Lower leg skin (tissue), 3 donors: ENCODE measurements around the gene OR4K15.

ENCODE experiments used
- POLR2A ChIP-seq, 2 donors: fragments of 450-650 bp; IDR thresholded peaks; one replicate each; pipeline ENCODE4 v1.6.1; 2016 to 2017; ENCODE audit warnings: antibody characterized with exemption in 2 of 2, mild to moderate bottlenecking in 1 of 2, moderate library complexity in 1 of 2
- TF ChIP-seq, protein P1 (sequence below), 3 donors: fragments of 450-650 bp; IDR thresholded peaks; one replicate each; pipeline ENCODE4 v1.5.1; 2016; ENCODE audit warnings: antibody characterized with exemption in 3 of 3, mild to moderate bottlenecking in 3 of 3, moderate library complexity in 2 of 3

DNA sequence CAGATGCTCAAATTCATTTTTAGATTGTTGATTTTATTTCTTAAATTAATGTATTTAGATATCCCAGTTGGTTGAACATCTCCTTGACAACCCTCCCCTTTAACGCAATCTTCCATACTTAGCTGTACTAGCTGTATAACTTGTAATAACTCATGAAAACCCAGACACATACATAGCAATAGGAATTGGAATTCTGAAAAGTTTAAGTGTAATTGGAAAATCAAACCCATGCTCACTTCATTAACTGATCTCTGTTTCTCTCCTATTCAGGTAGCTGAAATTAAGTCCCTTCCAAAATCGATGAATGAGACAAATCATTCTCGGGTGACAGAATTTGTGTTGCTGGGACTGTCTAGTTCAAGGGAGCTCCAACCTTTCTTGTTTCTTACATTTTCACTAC lies at the start of gene OR4K15:
- TF ChIP-seq POLR2A (IDR thresholded peaks at IDR 0.05) = no peak
- TF ChIP-seq, protein P1, sequence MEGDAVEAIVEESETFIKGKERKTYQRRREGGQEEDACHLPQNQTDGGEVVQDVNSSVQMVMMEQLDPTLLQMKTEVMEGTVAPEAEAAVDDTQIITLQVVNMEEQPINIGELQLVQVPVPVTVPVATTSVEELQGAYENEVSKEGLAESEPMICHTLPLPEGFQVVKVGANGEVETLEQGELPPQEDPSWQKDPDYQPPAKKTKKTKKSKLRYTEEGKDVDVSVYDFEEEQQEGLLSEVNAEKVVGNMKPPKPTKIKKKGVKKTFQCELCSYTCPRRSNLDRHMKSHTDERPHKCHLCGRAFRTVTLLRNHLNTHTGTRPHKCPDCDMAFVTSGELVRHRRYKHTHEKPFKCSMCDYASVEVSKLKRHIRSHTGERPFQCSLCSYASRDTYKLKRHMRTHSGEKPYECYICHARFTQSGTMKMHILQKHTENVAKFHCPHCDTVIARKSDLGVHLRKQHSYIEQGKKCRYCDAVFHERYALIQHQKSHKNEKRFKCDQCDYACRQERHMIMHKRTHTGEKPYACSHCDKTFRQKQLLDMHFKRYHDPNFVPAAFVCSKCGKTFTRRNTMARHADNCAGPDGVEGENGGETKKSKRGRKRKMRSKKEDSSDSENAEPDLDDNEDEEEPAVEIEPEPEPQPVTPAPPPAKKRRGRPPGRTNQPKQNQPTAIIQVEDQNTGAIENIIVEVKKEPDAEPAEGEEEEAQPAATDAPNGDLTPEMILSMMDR (IDR thresholded peaks at IDR 0.05) = no peak
